Neural progenitor cell (in vitro differentiated cells): ENCODE data around the gene MYOT.

Experiments used
- CTCF ChIP-seq: fragments of 200-600 bp; sonication (generic); IDR thresholded peaks from 2 replicates; pipeline ENCODE4 v1.5.1; 2017; ENCODE audit warnings: antibody characterized with exemption, mild to moderate bottlenecking
- EZH2 ChIP-seq: fragments of 200-600 bp; sonication (generic); IDR thresholded peaks from 2 replicates; pipeline ENCODE4 v1.6.1; 2017; ENCODE audit warnings: antibody characterized with exemption, mild to moderate bottlenecking, moderate library complexity
- EZH2phosphoT487 ChIP-seq: fragments of 200-600 bp; sonication (generic); IDR thresholded peaks from 2 replicates; pipeline ENCODE4 v1.6.1; 2017; ENCODE audit warnings: antibody characterized with exemption

- TF ChIP-seq CTCF = no peak
- TF ChIP-seq EZH2 = no peak
- TF ChIP-seq EZH2phosphoT487 = no peak
Measured at GRCh38 chr5:137935190-137935589, 67.5 kb downstream of the MYOT start.
